HepG2 (cell line): ENCODE measurements around the gene DDTL. TPM values are rescaled to one million over a fixed set of nuclear protein-coding genes. Genes with fewer than 3 reads are reported as not detected.
"Not testable (repeated sequence)": the region's sequence is repeated elsewhere in the genome, so short reads cannot be mapped to it uniquely, and the experiment has no call there.

ENCODE experiments used
- DPF2 ChIP-seq: sonication (generic); formaldehyde crosslinking; IDR thresholded peaks from 2 replicates; pipeline ENCODE4 v1.4.0; 2020; ENCODE audit warnings: mild to moderate bottlenecking, low read depth, missing genetic modification reagents, borderline replicate concordance
- FOXP1 ChIP-seq, 2 experiments: fragments of 450-650 bp in 1 of 2; IDR thresholded peaks; 2 replicates each; pipeline ENCODE4 v1.6.1; 2017 to 2018; ENCODE audit warnings: antibody characterized with exemption in 1 of 2
- GFI1 ChIP-seq: sonication (generic); formaldehyde crosslinking; IDR thresholded peaks from 2 replicates; pipeline ENCODE4 v1.5.0; 2020; ENCODE audit warnings: missing genetic modification reagents, mild to moderate bottlenecking, borderline replicate concordance
- HMG20A ChIP-seq: IDR thresholded peaks from 2 replicates; pipeline ENCODE4 v1.6.1; 2016; ENCODE audit warnings: borderline replicate concordance
- JUN ChIP-seq: sonication (generic); formaldehyde crosslinking; IDR thresholded peaks from 2 replicates; pipeline ENCODE4 v1.4.0; 2020; ENCODE audit warnings: mild to moderate bottlenecking, missing genetic modification reagents
- KDM1A ChIP-seq: IDR thresholded peaks from 2 replicates; pipeline ENCODE4 v1.6.1; 2016; ENCODE audit warnings: missing compliant biosample characterization
- TEAD3 ChIP-seq: optimal IDR thresholded peaks from 2 replicates; pipeline ENCODE3; 2016; ENCODE audit warnings: borderline replicate concordance
- ZBTB3 ChIP-seq: sonication (generic); formaldehyde crosslinking; IDR thresholded peaks from 2 replicates; pipeline ENCODE4 v1.4.0; 2020; ENCODE audit warnings: low read depth, mild to moderate bottlenecking, moderate library complexity, missing genetic modification reagents, borderline replicate concordance
- ZBTB42 ChIP-seq: sonication (generic); formaldehyde crosslinking; IDR thresholded peaks from 2 replicates; pipeline ENCODE4 v1.5.0; 2020; ENCODE audit warnings: mild to moderate bottlenecking, missing genetic modification reagents
- ZFX ChIP-seq: sonication (generic); formaldehyde crosslinking; IDR thresholded peaks from 2 replicates; pipeline ENCODE4 v1.4.0; 2020; ENCODE audit warnings: mild to moderate bottlenecking, low read depth, missing genetic modification reagents, moderate library complexity
- ZMYM4 ChIP-seq: sonication (generic); formaldehyde crosslinking; IDR thresholded peaks from 2 replicates; pipeline ENCODE4 v1.8.1; 2023; ENCODE audit warnings: mild to moderate bottlenecking, missing genetic modification reagents
- polyA plus RNA-seq, 8 experiments: library from polyadenylated mRNA; depleted of rRNA in 3 of 8; stranded (reverse) in 7 of 8; unstranded in 1 of 8; fragments of >200 nt; fragmentation: Illumina TruSeq in 4 of 8; extraction: Trizol in 4 of 8; gene quantifications; 2 replicates each; pipeline versions ENCODE4 v1.2.1 to v1.2.3, GENCODE V29; 2011 to 2016; ENCODE audit warnings: low read depth in 4 of 8, missing spikeins in 1 of 8, mixed read lengths in 1 of 8; ENCODE audit not compliant: insufficient read depth in 1 of 8
- total RNA-seq, 5 experiments: library from RNA; depleted of rRNA; stranded (reverse); fragments of >200 nt; fragmentation: Illumina TruSeq; extraction: Trizol; gene quantifications; 2 replicates each; pipeline ENCODE4 v1.2.3, GENCODE V29; 2016; ENCODE audit warnings: low read depth in 1 of 5
- TF ChIP-seq, protein P1 (sequence below): IDR thresholded peaks from 2 replicates; pipeline ENCODE4 v1.6.1; 2016
- TF ChIP-seq, protein P2 (sequence below): sonication (generic); formaldehyde crosslinking; IDR thresholded peaks from 2 replicates; pipeline ENCODE4 v1.4.0; 2020; ENCODE audit warnings: missing genetic modification reagents
- TF ChIP-seq, protein P3 (sequence below): sonication (generic); formaldehyde crosslinking; IDR thresholded peaks from 2 replicates; pipeline ENCODE4 v1.5.1; 2020; ENCODE audit warnings: mild to moderate bottlenecking, missing genetic modification reagents
- TF ChIP-seq, protein P4 (sequence below): sonication (generic); formaldehyde crosslinking; conservative IDR thresholded peaks from 2 replicates; pipeline ENCODE4 v1.4.0; 2020; ENCODE audit warnings: mild to moderate bottlenecking, missing genetic modification reagents, moderate library complexity

DDTL gene
- total and polyA plus RNA-seq, 2 of the 13 experiments (the other 11 are each of a cell fraction or from before 2014, with no cell fraction given) = 0.31 TPM; not detected in 1

GRCh38 chr22:23921586-23922201, 45.0 kb upstream of the DDTL start (continued):
- TF ChIP-seq TEAD3 (CRISPR knock-in tag) = peak; percentile 99
- TF ChIP-seq, protein P1, sequence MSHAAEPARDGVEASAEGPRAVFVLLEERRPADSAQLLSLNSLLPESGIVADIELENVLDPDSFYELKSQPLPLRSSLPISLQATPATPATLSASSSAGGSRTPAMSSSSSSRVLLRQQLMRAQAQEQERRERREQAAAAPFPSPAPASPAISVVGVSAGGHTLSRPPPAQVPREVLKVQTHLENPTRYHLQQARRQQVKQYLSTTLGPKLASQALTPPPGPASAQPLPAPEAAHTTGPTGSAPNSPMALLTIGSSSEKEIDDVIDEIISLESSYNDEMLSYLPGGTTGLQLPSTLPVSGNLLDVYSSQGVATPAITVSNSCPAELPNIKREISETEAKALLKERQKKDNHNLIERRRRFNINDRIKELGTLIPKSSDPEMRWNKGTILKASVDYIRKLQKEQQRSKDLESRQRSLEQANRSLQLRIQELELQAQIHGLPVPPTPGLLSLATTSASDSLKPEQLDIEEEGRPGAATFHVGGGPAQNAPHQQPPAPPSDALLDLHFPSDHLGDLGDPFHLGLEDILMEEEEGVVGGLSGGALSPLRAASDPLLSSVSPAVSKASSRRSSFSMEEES (CRISPR knock-in tag) = peak; percentile 38; the same call in 1 of the 2 replicates
- TF ChIP-seq FOXP1 (IDR thresholded peaks at IDR 0.05) = not testable (repeated sequence)
- peak; percentile 80 for TF ChIP-seq FOXP1 (CRISPR knock-in tag; IDR thresholded peaks at IDR 0.05)
- peak; percentile 36; the same call in 1 of the 2 replicates for TF ChIP-seq GFI1 (CRISPR knock-in tag)
- TF ChIP-seq ZBTB42 (CRISPR knock-in tag) = 0 out of 2 replicates have a peak, but pooled peaks have one; percentile 42
- TF ChIP-seq DPF2 (CRISPR knock-in tag) = 0 out of 2 replicates have a peak, but pooled peaks have one; percentile 32
- peak; percentile 36; the same call in 1 of the 2 replicates for TF ChIP-seq ZMYM4 (CRISPR knock-in tag)
- TF ChIP-seq, protein P2, sequence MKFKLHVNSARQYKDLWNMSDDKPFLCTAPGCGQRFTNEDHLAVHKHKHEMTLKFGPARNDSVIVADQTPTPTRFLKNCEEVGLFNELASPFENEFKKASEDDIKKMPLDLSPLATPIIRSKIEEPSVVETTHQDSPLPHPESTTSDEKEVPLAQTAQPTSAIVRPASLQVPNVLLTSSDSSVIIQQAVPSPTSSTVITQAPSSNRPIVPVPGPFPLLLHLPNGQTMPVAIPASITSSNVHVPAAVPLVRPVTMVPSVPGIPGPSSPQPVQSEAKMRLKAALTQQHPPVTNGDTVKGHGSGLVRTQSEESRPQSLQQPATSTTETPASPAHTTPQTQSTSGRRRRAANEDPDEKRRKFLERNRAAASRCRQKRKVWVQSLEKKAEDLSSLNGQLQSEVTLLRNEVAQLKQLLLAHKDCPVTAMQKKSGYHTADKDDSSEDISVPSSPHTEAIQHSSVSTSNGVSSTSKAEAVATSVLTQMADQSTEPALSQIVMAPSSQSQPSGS (CRISPR knock-in tag) = peak; percentile 59; the same call in 1 of the 2 replicates
- peak; percentile 87 for TF ChIP-seq JUN (CRISPR knock-in tag)
- TF ChIP-seq, protein P3, sequence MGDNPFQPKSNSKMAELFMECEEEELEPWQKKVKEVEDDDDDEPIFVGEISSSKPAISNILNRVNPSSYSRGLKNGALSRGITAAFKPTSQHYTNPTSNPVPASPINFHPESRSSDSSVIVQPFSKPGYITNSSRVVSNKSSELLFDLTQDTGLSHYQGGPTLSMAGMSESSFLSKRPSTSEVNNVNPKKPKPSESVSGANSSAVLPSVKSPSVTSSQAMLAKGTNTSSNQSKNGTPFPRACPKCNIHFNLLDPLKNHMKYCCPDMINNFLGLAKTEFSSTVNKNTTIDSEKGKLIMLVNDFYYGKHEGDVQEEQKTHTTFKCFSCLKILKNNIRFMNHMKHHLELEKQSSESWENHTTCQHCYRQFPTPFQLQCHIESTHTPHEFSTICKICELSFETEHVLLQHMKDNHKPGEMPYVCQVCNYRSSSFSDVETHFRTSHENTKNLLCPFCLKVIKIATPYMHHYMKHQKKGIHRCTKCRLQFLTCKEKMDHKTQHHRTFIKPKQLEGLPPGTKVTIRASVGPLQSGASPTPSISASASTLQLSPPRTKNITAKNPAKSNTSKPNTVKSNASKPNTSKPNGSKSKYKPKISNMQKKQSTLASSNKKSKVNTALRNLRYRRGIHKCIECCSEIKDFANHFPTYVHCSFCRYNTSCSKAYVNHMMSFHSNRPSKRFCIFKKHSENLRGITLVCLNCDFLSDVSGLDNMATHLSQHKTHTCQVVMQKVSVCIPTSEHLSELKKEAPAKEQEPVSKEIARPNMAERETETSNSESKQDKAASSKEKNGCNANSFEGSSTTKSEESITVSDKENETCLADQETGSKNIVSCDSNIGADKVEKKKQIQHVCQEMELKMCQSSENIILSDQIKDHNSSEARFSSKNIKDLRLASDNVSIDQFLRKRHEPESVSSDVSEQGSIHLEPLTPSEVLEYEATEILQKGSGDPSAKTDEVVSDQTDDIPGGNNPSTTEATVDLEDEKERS = peak; percentile 83; the same call in 1 of the 2 replicates
- TF ChIP-seq KDM1A (CRISPR knock-in tag) = peak; percentile 94
- TF ChIP-seq HMG20A (CRISPR knock-in tag) = peak; percentile 73; the same call in 1 of the 2 replicates
- TF ChIP-seq ZBTB3 (CRISPR knock-in tag) = peak; percentile 71; the same call in 1 of the 2 replicates
- TF ChIP-seq, protein P4, sequence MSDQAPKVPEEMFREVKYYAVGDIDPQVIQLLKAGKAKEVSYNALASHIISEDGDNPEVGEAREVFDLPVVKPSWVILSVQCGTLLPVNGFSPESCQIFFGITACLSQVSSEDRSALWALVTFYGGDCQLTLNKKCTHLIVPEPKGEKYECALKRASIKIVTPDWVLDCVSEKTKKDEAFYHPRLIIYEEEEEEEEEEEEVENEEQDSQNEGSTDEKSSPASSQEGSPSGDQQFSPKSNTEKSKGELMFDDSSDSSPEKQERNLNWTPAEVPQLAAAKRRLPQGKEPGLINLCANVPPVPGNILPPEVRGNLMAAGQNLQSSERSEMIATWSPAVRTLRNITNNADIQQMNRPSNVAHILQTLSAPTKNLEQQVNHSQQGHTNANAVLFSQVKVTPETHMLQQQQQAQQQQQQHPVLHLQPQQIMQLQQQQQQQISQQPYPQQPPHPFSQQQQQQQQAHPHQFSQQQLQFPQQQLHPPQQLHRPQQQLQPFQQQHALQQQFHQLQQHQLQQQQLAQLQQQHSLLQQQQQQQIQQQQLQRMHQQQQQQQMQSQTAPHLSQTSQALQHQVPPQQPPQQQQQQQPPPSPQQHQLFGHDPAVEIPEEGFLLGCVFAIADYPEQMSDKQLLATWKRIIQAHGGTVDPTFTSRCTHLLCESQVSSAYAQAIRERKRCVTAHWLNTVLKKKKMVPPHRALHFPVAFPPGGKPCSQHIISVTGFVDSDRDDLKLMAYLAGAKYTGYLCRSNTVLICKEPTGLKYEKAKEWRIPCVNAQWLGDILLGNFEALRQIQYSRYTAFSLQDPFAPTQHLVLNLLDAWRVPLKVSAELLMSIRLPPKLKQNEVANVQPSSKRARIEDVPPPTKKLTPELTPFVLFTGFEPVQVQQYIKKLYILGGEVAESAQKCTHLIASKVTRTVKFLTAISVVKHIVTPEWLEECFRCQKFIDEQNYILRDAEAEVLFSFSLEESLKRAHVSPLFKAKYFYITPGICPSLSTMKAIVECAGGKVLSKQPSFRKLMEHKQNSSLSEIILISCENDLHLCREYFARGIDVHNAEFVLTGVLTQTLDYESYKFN (CRISPR knock-in tag) = peak; percentile 37; the same call in 1 of the 2 replicates
- peak; percentile 38; the same call in 1 of the 2 replicates for TF ChIP-seq ZFX
